Measurements from ENCODE around the gene ATXN2. TPM values are rescaled to one million over a fixed set of nuclear protein-coding genes. Genes with fewer than 3 reads are reported as not detected.

Gene ATXN2
- total and polyA plus RNA-seq, 9 of the 15 experiments (the other 6 are each of a cell fraction or from before 2014, with no cell fraction given): 16.8 to 67.8 (median 29.3) TPM

DNA sequence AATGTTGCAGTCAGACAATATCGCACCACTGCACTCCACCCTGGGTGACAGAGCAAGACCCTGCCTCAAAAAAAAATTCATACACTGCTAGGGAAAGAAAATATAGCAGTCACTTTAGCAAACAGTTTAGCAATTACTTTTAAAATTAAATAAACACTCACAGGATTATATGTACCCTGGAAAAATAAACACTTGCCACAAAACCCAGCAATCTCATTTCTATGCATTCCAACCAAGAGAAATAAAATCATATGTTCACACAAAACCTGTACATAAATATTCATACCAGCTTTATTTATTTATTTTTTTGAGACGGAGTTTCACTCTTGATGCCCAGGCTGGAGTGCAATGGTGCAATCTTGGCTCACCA is 20.2 kb downstream of the ATXN2 start:
- peak overlapping the region; percentile 38; the same call in 1 of the 2 replicates for H3K4me2 ChIP-seq (ENCODE audit: insufficient read depth, low read length)
- H2AFZ ChIP-seq (ENCODE audit: low read depth, low read length): no peak overlapping the region
- peaks cover 5% of the 10 kb centered on the region for H3K9me1 ChIP-seq (ENCODE audit: control insufficient read depth, insufficient read depth, low read length)
- no peak for TF ChIP-seq MTA1 (IDR thresholded peaks at IDR 0.05; ENCODE audit: borderline replicate concordance)
- no peak for TF ChIP-seq CHCHD3 (CRISPR knock-in tag; IDR thresholded peaks at IDR 0.05)
- no peak for TF ChIP-seq KDM1A (IDR thresholded peaks at IDR 0.05)
- TF ChIP-seq GABPB2 (CRISPR knock-in tag; conservative IDR thresholded peaks at IDR 0.05): no peak
- no peak for TF ChIP-seq RAD21 (CRISPR knock-in tag; conservative IDR thresholded peaks at IDR 0.05 in 1 of 2, IDR thresholded peaks at IDR 0.05 in 1 of 2)
- TF ChIP-seq JUN (IDR thresholded peaks at IDR 0.05; ENCODE audit: borderline replicate concordance, low read depth, low read length): no peak
- TF ChIP-seq JUN (CRISPR knock-in tag; IDR thresholded peaks at IDR 0.05; ENCODE audit: borderline replicate concordance): no peak
- TF ChIP-seq PHF21A (IDR thresholded peaks at IDR 0.05; ENCODE audit: borderline replicate concordance, low read depth): no peak
- no peak for TF ChIP-seq TAL1 (IDR thresholded peaks at IDR 0.05)
- no peak for TF ChIP-seq PHTF2 (CRISPR knock-in tag; IDR thresholded peaks at IDR 0.05)
- no peak for TF ChIP-seq ZNF347 (CRISPR knock-in tag; IDR thresholded peaks at IDR 0.05; ENCODE audit: low read depth)
- no peak for TF ChIP-seq NFATC3 (IDR thresholded peaks at IDR 0.05)
- TF ChIP-seq ZNF3 (CRISPR knock-in tag; IDR thresholded peaks at IDR 0.05): no peak
- TF ChIP-seq, protein P1, sequence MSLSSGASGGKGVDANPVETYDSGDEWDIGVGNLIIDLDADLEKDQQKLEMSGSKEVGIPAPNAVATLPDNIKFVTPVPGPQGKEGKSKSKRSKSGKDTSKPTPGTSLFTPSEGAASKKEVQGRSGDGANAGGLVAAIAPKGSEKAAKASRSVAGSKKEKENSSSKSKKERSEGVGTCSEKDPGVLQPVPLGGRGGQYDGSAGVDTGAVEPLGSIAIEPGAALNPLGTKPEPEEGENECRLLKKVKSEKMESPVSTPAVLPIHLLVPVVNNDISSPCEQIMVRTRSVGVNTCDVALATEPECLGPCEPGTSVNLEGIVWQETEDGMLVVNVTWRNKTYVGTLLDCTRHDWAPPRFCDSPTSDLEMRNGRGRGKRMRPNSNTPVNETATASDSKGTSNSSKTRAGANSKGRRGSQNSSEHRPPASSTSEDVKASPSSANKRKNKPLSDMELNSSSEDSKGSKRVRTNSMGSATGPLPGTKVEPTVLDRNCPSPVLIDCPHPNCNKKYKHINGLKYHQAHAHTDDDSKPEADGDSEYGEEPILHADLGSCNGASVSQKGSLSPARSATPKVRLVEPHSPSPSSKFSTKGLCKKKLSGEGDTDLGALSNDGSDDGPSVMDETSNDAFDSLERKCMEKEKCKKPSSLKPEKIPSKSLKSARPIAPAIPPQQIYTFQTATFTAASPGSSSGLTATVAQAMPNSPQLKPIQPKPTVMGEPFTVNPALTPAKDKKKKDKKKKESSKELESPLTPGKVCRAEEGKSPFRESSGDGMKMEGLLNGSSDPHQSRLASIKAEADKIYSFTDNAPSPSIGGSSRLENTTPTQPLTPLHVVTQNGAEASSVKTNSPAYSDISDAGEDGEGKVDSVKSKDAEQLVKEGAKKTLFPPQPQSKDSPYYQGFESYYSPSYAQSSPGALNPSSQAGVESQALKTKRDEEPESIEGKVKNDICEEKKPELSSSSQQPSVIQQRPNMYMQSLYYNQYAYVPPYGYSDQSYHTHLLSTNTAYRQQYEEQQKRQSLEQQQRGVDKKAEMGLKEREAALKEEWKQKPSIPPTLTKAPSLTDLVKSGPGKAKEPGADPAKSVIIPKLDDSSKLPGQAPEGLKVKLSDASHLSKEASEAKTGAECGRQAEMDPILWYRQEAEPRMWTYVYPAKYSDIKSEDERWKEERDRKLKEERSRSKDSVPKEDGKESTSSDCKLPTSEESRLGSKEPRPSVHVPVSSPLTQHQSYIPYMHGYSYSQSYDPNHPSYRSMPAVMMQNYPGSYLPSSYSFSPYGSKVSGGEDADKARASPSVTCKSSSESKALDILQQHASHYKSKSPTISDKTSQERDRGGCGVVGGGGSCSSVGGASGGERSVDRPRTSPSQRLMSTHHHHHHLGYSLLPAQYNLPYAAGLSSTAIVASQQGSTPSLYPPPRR (CRISPR knock-in tag; IDR thresholded peaks at IDR 0.05; ENCODE audit: borderline replicate concordance): no peak
- TF ChIP-seq ERF (CRISPR knock-in tag; IDR thresholded peaks at IDR 0.05): no peak
- DNase-seq (ENCODE audit: extremely low read depth in 1 of 4, low spot score in 3 of 4) (no peak), FAIRE-seq (no peak), ATAC-seq (no peak)
- POLR2A ChIA-PET: interaction anchor here (0.5 kb wide), 1 partner anchor 14 kb away, joined by 3 read pairs; no protein-coding TSS in a partner anchor
- peak overlapping the region; percentile 69; the same call in 2 of the 3 replicates for H3K27ac ChIP-seq (ENCODE audit: extremely low read depth, low read depth, low read length)
- in situ Hi-C loops (cut with MboI) (no loop called here), intact Hi-C loops (cut with micrococcal nuclease) (no loop called here)
- H3K4me1 ChIP-seq (replicated peaks in 1 of 2; ENCODE audit: control insufficient read depth in 2 of 2, insufficient read depth in 2 of 2, low read length in 2 of 2): peaks cover 22 to 24% of the 10 kb centered on the region in 2 experiments; a peak in 4 of 5 replicates
- CTCF ChIA-PET (ENCODE audit: low intra/inter-chr PET ratio): no interaction called here
- H4K20me1 ChIP-seq (replicated peaks; ENCODE audit: control insufficient read depth, insufficient read depth, low read length): peaks cover 11% of the 10 kb centered on the region; the same call in 1 of the 2 replicates
- H3K9me3 ChIP-seq (replicated peaks; ENCODE audit: control insufficient read depth, insufficient read depth, low read depth, low read length): no peaks in the 10 kb centered on the region; the same call in 1 of the 2 replicates
- H3K4me3 ChIP-seq: no peak overlapping the region
- BruUV-seq (replicated peaks): no TSS peak
- 80% methylated on average over 2 of the region's 2 CpGs for WGBS (ENCODE audit: insufficient coverage, low coverage, missing lambda C conversion rate)
- H3K9ac ChIP-seq (ENCODE audit: insufficient read depth in 1 of 2, low read depth in 2 of 2, low read length in 2 of 2): no peak overlapping the region
- no peaks in the 10 kb centered on the region for H3K27me3 ChIP-seq (ENCODE audit: control insufficient read depth in 2 of 2, insufficient read depth in 2 of 2, low read length in 2 of 2)
- peaks cover 91% of the 10 kb centered on the region for H3K79me2 ChIP-seq (ENCODE audit: control insufficient read depth, insufficient read depth, low read length)
- peaks cover 33% of the 10 kb centered on the region for H3K36me3 ChIP-seq (ENCODE audit: control insufficient read depth, insufficient read depth, low read length)

Measured in K562 (cell line).